Osteoblast (primary cell): ENCODE data around the gene LSP1. TPM values are rescaled to one million over a fixed set of nuclear protein-coding genes. Genes with fewer than 3 reads are reported as not detected.

ENCODE experiments used
- DNase-seq: peaks from one replicate; pipeline ENCODE4 v3.0.0; 2011; ENCODE audit warnings: low spot score, mixed read lengths; ENCODE audit not compliant: insufficient read length; ENCODE audit errors: missing footprints
- H2AFZ ChIP-seq: 2 replicates; pipeline ENCODE4 v1.6.0; 2011; ENCODE audit warnings: mild to moderate bottlenecking, low read length
- H3K27ac ChIP-seq: 2 replicates; pipeline ENCODE4 v1.5.1; 2011; ENCODE audit warnings: mild to moderate bottlenecking, low read depth, low read length, moderate library complexity
- H3K27me3 ChIP-seq: 2 replicates; pipeline ENCODE4 v1.6.0; 2012; ENCODE audit warnings: mild to moderate bottlenecking, control low read depth, inconsistent platforms, low read length, moderate library complexity; ENCODE audit not compliant: insufficient read depth
- H3K36me3 ChIP-seq: 2 replicates; pipeline ENCODE4 v1.5.1; 2011; ENCODE audit warnings: mild to moderate bottlenecking, low read length, control low read depth, moderate library complexity; ENCODE audit not compliant: insufficient read depth
- H3K4me1 ChIP-seq: 2 replicates; pipeline ENCODE4 v1.5.1; 2011; ENCODE audit warnings: mild to moderate bottlenecking, low read length, control low read depth, moderate library complexity; ENCODE audit not compliant: insufficient read depth
- H3K4me2 ChIP-seq: 2 replicates; pipeline ENCODE4 v1.6.0; 2011; ENCODE audit warnings: mild to moderate bottlenecking, low read length; ENCODE audit not compliant: insufficient read depth
- H3K4me3 ChIP-seq: fragments of 200-600 bp; sonication (generic); 3 replicates; pipeline ENCODE4 v1.5.1; 2012; ENCODE audit warnings: mild to moderate bottlenecking, low read length, inconsistent platforms; ENCODE audit not compliant: insufficient read depth
- H3K79me2 ChIP-seq: 2 replicates; pipeline ENCODE4 v1.6.0; 2012; ENCODE audit warnings: mild to moderate bottlenecking, low read length, control low read depth, inconsistent platforms; ENCODE audit not compliant: insufficient read depth
- H3K9me3 ChIP-seq: 2 replicates; pipeline ENCODE4 v1.5.1; 2011; ENCODE audit warnings: low read depth, low read length, control low read depth
- H4K20me1 ChIP-seq: 2 replicates; pipeline ENCODE4 v1.6.0; 2012; ENCODE audit warnings: mild to moderate bottlenecking, low read length, control low read depth; ENCODE audit not compliant: insufficient read depth
- total RNA-seq: library from RNA; depleted of rRNA; stranded (reverse); fragments of >200 nt; gene quantifications from 2 replicates; pipeline ENCODE4 v1.2.3, GENCODE V29; 2012
- TF ChIP-seq, protein P1 (sequence below): IDR thresholded peaks from 2 replicates; pipeline ENCODE4 v1.5.1; 2011; ENCODE audit warnings: mild to moderate bottlenecking, low read depth, low read length, moderate library complexity; ENCODE audit errors: extremely low read depth

Gene LSP1
- total RNA-seq, 1 donor: 54.6 TPM

- H3K79me2 ChIP-seq: no peaks in the 10 kb centered on the region
- no peaks in the 10 kb centered on the region for H3K36me3 ChIP-seq
- TF ChIP-seq, protein P1, sequence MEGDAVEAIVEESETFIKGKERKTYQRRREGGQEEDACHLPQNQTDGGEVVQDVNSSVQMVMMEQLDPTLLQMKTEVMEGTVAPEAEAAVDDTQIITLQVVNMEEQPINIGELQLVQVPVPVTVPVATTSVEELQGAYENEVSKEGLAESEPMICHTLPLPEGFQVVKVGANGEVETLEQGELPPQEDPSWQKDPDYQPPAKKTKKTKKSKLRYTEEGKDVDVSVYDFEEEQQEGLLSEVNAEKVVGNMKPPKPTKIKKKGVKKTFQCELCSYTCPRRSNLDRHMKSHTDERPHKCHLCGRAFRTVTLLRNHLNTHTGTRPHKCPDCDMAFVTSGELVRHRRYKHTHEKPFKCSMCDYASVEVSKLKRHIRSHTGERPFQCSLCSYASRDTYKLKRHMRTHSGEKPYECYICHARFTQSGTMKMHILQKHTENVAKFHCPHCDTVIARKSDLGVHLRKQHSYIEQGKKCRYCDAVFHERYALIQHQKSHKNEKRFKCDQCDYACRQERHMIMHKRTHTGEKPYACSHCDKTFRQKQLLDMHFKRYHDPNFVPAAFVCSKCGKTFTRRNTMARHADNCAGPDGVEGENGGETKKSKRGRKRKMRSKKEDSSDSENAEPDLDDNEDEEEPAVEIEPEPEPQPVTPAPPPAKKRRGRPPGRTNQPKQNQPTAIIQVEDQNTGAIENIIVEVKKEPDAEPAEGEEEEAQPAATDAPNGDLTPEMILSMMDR: no peak
- no peaks in the 10 kb centered on the region for H3K9me3 ChIP-seq
- H3K27me3 ChIP-seq: no peaks in the 10 kb centered on the region
- no peak overlapping the region for H3K27ac ChIP-seq
- no peaks in the 10 kb centered on the region for H4K20me1 ChIP-seq
- no peak overlapping the region for H2AFZ ChIP-seq
- H3K4me3 ChIP-seq: no peak overlapping the region
- H3K4me1 ChIP-seq: no peaks in the 10 kb centered on the region
- DNase-seq: no peak
- no peak overlapping the region for H3K4me2 ChIP-seq
Observed at GRCh38 chr11:1845095-1845429, 7.8 kb upstream of the LSP1 start.

DNA sequence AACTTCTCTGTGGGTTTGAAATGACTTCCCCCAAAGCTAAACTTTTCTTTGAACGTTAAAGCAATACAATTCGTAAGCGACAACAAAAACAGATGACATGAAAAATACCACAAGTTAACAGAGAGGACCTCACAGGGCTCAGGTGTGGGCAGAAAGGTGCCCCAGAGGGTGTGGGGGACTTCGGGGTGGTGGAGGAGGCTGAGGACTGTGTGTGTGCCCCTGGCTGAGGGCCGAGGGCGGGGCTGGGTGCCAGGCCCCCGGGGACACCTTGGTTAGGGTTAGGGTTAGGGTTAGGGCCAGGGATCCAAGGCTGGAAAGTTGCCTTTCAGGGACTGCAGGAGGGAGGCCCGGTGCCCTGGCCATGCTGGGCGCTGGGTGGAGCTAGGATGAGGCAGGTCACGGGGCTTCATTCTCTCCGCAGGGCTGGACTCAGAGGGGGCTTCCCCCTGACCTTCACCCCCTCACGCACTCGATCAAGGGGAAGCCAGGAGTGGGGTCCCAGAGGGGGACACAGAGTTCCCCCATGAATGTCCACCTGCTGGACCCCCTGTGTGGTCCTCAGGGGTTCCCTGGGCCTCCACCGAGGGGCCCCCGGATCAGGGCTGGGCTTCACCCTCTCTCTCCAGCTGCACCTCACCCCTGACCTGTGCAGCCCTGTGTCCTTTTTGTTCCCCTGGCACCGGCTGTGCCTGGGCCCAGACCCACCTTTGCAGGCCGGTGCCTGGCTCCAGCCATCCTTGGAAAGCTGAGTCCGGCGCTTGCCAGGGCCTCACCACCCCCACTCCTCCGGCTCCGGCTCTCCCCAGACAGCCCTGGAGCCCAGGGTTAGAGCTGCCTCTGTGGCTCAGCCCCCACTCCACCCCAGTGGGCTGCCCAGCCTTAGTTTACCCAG lies 7.1 kb upstream of the LSP1 start:
- no peaks in the 10 kb centered on the region for H4K20me1 ChIP-seq
- H3K36me3 ChIP-seq: no peaks in the 10 kb centered on the region
- H3K27ac ChIP-seq: no peak overlapping the region
- no peaks in the 10 kb centered on the region for H3K79me2 ChIP-seq
- no peaks in the 10 kb centered on the region for H3K9me3 ChIP-seq
- DNase-seq: no peak
- H3K27me3 ChIP-seq: no peaks in the 10 kb centered on the region
- no peak overlapping the region for H2AFZ ChIP-seq
- H3K4me3 ChIP-seq: no peak overlapping the region
- no peaks in the 10 kb centered on the region for H3K4me1 ChIP-seq
- H3K4me2 ChIP-seq: no peak overlapping the region
- TF ChIP-seq, protein P1: no peak

- H3K27ac ChIP-seq: no peak overlapping the region
- no peaks in the 10 kb centered on the region for H3K4me1 ChIP-seq
- H4K20me1 ChIP-seq: no peaks in the 10 kb centered on the region
- H3K4me2 ChIP-seq: no peak overlapping the region
- DNase-seq: no peak
- H3K4me3 ChIP-seq: no peak overlapping the region
- no peak overlapping the region for H2AFZ ChIP-seq
- no peaks in the 10 kb centered on the region for H3K79me2 ChIP-seq
- H3K27me3 ChIP-seq: no peaks in the 10 kb centered on the region
- H3K36me3 ChIP-seq: no peaks in the 10 kb centered on the region
- TF ChIP-seq, protein P1: no peak
- no peaks in the 10 kb centered on the region for H3K9me3 ChIP-seq
Observed at GRCh38 chr11:1846453-1846932, 6.4 kb upstream of the LSP1 start.

DNA sequence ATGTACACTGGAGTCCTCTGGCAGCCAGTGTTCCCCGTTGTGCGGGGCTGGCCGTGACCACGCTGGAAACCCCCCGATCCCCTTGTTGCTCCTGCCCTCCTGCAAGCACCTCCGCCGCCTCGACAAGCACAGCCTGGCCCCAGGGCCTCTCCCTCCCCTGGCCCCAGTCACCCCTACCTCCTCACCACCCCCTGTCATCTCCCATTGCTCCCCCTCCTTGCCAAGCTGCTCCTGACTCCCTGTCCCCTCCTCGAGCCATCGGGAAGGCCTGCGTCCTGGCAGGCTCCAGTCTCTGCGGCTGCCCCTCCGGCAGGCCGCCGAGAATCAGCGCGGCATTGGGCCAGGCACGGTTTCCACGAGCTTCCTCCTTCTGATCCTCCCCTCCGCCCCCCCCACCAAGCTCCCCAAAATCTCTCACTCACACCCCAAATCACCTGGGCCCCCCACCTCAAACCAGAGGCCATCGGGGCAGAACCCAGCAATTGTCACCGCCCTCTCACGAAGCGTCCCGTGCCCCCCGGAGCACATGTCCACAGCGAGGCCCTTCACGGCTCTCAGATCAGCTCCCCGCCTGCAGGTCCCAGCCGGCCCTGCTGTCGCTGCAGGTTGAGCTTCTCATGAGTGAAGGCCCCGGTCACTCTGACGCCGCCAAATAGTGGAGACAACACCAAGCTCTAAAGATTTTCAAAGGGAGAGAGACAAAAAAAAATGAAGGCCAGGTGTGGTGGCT lies 5.7 kb upstream of the LSP1 start:
- Histone ChIP-seq H2AFZ (no peak overlapping the region), H3K79me2 (no peaks in the 10 kb centered on the region), H3K36me3 (no peaks in the 10 kb centered on the region), H3K4me2 (no peak overlapping the region), H3K27me3 (no peaks in the 10 kb centered on the region), H3K4me1 (no peaks in the 10 kb centered on the region), H3K27ac (no peak overlapping the region), H3K9me3 (no peaks in the 10 kb centered on the region), H4K20me1 (no peaks in the 10 kb centered on the region), H3K4me3 (no peak overlapping the region)
- TF ChIP-seq, protein P1: no peak
- no peak for DNase-seq
